Kidney epithelial cell (primary cell): ENCODE measurements around the gene TBC1D2B. TPM values are rescaled to one million over a fixed set of nuclear protein-coding genes. Genes with fewer than 3 reads are reported as not detected.
A peak's percentile ranks its signal among the peaks of the same experiment; 100 is the strongest.

Source experiments
- DNase-seq: peaks from one replicate; pipeline ENCODE4 v3.0.0-alpha.2; 2010; ENCODE audit warnings: low read depth
- H3K27me3 ChIP-seq: 2 replicates; pipeline ENCODE4 v1.6.0; 2011; ENCODE audit warnings: low read length; ENCODE audit not compliant: control insufficient read depth, insufficient read depth
- H3K36me3 ChIP-seq: 2 replicates; pipeline ENCODE4 v1.5.1; 2011; ENCODE audit warnings: low read length; ENCODE audit not compliant: control insufficient read depth, insufficient read depth
- H3K4me3 ChIP-seq: 2 replicates; pipeline ENCODE4 v1.5.1; 2011; ENCODE audit warnings: low read depth, mild to moderate bottlenecking, control low read depth, low read length
- total RNA-seq: library from RNA; depleted of rRNA; stranded (reverse); fragments of >200 nt; gene quantifications from 2 replicates; pipeline ENCODE4 v1.2.3, GENCODE V29; 2015
- TF ChIP-seq, protein P1 (sequence below): IDR thresholded peaks from 2 replicates; pipeline ENCODE4 v1.5.1; 2011; ENCODE audit warnings: mild to moderate bottlenecking, moderate library complexity, low read length, control low read depth, inconsistent platforms; ENCODE audit not compliant: insufficient read depth, poor library complexity, severe bottlenecking

TBC1D2B gene
- total RNA-seq, result 29.0 and 30.9 TPM in 2 replicates

DNA sequence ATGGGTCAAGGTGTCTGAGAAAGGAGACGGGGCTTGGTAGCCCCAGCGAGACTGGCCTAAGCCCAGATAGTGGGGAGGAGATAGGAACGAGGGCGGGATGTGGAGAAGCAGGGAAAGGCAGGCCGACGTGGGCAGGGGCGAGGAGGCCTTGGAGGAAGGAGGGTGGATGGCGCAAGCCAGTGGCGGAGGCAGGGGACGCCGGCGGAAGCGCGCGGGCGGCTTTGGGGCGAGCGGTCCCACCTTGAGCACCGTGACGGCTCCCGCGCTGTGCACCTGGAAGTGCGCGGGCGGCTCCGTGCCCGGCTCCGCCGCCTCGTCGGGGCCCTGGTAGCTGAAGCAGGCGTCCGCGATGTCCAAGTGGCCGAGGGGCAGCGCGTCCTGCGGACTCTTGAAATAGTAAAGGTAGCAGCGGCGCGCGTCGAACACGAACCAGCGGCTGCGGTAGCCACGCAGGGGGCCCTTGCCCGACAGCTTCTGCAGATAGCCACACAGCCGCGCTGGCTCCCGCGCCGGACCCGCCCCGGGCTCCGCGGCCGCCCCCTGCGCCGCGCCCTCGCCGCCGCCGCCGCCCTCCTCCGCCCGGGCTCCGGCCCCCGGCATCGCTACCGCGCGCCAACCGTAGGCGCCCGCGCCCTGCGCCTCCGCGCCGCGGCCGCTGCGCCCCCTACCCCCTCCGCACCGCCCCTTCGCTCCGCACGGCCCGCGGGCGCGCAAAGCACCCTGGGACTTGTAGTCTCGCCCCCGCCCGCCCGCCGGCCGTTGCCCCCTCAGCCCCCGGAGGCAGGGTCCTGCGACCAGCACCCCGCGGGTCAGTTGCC lies at the start of gene TBC1D2B:
TSS of gene TBC1D2B (minus strand) at position 659 of the 818 bp plus-strand sequence. CDS start at position 600, 59 bp downstream.
- H3K36me3 ChIP-seq, result no peaks in the 10 kb centered on the region
- H3K27me3 ChIP-seq, result no peaks in the 10 kb centered on the region
- no peak for DNase-seq
- H3K4me3 ChIP-seq, result peak within 1 kb of the TSS; percentile 84
- TF ChIP-seq, protein P1, sequence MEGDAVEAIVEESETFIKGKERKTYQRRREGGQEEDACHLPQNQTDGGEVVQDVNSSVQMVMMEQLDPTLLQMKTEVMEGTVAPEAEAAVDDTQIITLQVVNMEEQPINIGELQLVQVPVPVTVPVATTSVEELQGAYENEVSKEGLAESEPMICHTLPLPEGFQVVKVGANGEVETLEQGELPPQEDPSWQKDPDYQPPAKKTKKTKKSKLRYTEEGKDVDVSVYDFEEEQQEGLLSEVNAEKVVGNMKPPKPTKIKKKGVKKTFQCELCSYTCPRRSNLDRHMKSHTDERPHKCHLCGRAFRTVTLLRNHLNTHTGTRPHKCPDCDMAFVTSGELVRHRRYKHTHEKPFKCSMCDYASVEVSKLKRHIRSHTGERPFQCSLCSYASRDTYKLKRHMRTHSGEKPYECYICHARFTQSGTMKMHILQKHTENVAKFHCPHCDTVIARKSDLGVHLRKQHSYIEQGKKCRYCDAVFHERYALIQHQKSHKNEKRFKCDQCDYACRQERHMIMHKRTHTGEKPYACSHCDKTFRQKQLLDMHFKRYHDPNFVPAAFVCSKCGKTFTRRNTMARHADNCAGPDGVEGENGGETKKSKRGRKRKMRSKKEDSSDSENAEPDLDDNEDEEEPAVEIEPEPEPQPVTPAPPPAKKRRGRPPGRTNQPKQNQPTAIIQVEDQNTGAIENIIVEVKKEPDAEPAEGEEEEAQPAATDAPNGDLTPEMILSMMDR, result no peak

DNA sequence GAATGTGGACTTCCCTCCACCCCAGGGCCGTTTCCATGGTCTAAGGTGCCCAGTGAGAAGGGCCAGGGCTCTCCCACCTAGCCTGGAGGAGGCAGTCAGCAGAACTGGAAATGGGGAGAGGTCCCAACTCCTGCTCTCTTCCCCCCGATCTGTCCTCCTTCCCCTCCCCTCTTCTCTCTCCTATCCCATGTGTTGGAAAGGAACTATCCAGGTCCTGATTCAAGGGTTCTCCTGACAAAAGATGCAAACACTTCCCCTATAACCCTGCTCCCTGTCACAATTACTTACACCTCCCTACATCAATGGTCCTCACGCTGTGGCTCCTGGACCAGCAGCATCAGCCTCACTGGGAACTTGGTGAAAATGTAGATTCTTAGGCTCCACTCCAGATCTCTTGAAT lies 47.8 kb upstream of the TBC1D2B start:
- TF ChIP-seq, protein P1, result no peak
- H3K36me3 ChIP-seq, result no peaks in the 10 kb centered on the region
- no peaks in the 10 kb centered on the region for H3K27me3 ChIP-seq
- no peak for DNase-seq
- H3K4me3 ChIP-seq, result no peak overlapping the region

DNA sequence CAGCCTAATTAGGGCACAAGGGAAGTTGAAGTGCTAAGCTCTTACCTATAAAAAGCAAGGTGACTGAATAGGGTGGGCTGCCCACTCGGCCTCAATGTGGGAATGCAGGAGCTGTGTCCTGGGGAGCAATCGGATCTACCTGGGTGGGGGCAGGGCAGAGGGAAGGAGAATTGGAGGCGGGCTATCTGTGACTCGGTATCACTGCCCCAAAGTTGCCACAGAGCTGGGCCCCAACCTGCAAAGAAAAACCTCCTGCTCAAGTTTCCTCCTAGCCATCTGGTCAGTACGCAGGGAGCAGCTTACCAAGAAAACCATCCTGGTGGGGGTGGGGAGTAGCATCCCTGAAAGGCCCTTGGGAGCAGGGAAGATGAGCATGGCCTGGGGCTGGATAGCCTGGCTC lies 43.0 kb upstream of the TBC1D2B start:
- no peak for DNase-seq
- TF ChIP-seq, protein P1, result no peak
- no peaks in the 10 kb centered on the region for H3K36me3 ChIP-seq
- no peaks in the 10 kb centered on the region for H3K27me3 ChIP-seq
- no peak overlapping the region for H3K4me3 ChIP-seq

DNA sequence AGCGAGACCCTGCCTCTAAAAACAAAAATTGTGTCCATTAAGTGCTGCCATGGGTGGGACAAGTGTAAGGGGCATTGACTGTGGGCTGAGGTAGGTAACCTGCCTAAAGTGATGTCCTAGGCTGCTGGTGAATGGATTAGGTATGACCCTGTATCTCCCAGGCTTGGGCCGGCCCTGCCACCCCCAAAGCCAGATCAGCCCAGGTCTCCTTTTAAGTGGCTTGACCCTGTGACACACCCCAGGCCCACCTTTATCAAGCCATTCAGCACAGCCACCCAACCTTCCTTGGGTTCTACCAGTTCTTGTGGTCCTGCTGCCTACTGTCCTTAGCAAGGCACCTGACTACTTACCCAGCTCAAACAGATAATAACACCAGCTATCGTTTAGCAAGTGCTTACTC lies 35.0 kb upstream of the TBC1D2B start:
- H3K4me3 ChIP-seq, result no peak overlapping the region
- TF ChIP-seq, protein P1, result no peak
- H3K36me3 ChIP-seq, result no peaks in the 10 kb centered on the region
- no peaks in the 10 kb centered on the region for H3K27me3 ChIP-seq
- DNase-seq, result no peak

DNA sequence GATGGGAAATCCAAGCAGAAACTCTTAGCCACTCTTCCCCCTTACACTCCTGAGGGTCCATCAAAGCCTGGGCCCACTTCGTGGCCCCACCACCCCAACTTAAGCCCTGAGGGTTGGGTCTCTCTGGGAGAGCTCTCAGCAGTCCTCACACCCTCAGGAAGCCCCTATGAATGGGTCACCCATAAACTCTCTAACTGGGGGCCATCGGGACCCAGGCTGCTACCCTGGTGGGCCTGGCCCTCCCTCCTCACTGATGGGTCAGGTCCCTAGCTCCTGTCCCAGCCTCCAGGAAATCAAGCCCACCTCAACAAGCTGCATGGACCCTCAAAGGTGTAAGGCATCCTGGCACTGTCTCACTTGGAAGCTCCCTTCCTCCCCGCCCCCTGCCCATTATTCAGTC lies 34.3 kb upstream of the TBC1D2B start:
- no peaks in the 10 kb centered on the region for H3K36me3 ChIP-seq
- TF ChIP-seq, protein P1, result no peak
- no peaks in the 10 kb centered on the region for H3K27me3 ChIP-seq
- H3K4me3 ChIP-seq, result no peak overlapping the region
- DNase-seq, result no peak
